CD4-positive, alpha-beta T cell treated with Interferon gamma for 1 hour (primary cell): ENCODE results near the gene CLCNKB.
"Not testable (repeated sequence)": the region's sequence is repeated elsewhere in the genome, so short reads cannot be mapped to it uniquely, and the experiment has no call there.

Experiments used
- DNase-seq: peaks from one replicate; pipeline ENCODE4 v3.0.0-alpha.2; 2020

Gene CLCNKB

GRCh38 chr1:16036461-16036860 lies 7.1 kb upstream of the CLCNKB start:
- DNase-seq = not testable (repeated sequence)

- DNase-seq = no peak
Observed at GRCh38 chr1:16038620-16038912, 5.0 kb upstream of the CLCNKB start.

- DNase-seq = not testable (repeated sequence)
Observed at GRCh38 chr1:16039871-16040270, 3.7 kb upstream of the CLCNKB start.

GRCh38 chr1:16041200-16041599 lies 2.4 kb upstream of the CLCNKB start:
- no peak for DNase-seq

GRCh38 chr1:16042096-16042495 lies 1.5 kb upstream of the CLCNKB start:
- DNase-seq = no peak

GRCh38 chr1:16042654-16043053 lies 928 bp upstream of the CLCNKB start:
- DNase-seq = not testable (repeated sequence)

GRCh38 chr1:16043950-16044349 lies 368 bp downstream of the CLCNKB start:
- no peak for DNase-seq

- DNase-seq = no peak
Observed at GRCh38 chr1:16046842-16047241, 3.3 kb downstream of the CLCNKB start.

- no peak for DNase-seq
Observed at GRCh38 chr1:16047791-16048475, 4.4 kb downstream of the CLCNKB start.

- DNase-seq = peak; percentile 51
Observed at GRCh38 chr1:16048573-16049189, 5.1 kb downstream of the CLCNKB start.

GRCh38 chr1:16050328-16050727 lies 6.7 kb downstream of the CLCNKB start:
- DNase-seq = no peak

GRCh38 chr1:16051039-16051438 lies 7.5 kb downstream of the CLCNKB start:
- DNase-seq = no peak

GRCh38 chr1:16051949-16052348 lies 8.4 kb downstream of the CLCNKB start:
- not testable (repeated sequence) for DNase-seq

- DNase-seq = no peak
Observed at GRCh38 chr1:16053781-16054502, 10.4 kb downstream of the CLCNKB start.

GRCh38 chr1:16054598-16055540 lies 11.3 kb downstream of the CLCNKB start:
- no peak for DNase-seq

- DNase-seq = peak; percentile 86
Observed at GRCh38 chr1:16055613-16056520, 12.3 kb downstream of the CLCNKB start.

- DNase-seq = not testable (repeated sequence)
Observed at GRCh38 chr1:16056521-16056912, 12.9 kb downstream of the CLCNKB start.

- DNase-seq = not testable (repeated sequence)
Observed at GRCh38 chr1:16057314-16057915, 13.8 kb downstream of the CLCNKB start.

- not testable (repeated sequence) for DNase-seq
Observed at GRCh38 chr1:16058394-16059120, 15.0 kb downstream of the CLCNKB start.

- no peak for DNase-seq
Observed at GRCh38 chr1:16061266-16061665, 17.7 kb downstream of the CLCNKB start.
